GM20000 (cell line): ENCODE measurements around the gene TRAPPC8.

ENCODE experiments used
- DNase-seq: peaks from one replicate; pipeline ENCODE4 v3.0.0; 2012; ENCODE audit warnings: low spot score
- TF ChIP-seq, protein P1 (sequence below): IDR thresholded peaks from 2 replicates; pipeline ENCODE4 v1.5.1; 2012; ENCODE audit warnings: mild to moderate bottlenecking, control low read depth; ENCODE audit errors: extremely low read depth, missing control alignments

The TRAPPC8 gene, protein sequence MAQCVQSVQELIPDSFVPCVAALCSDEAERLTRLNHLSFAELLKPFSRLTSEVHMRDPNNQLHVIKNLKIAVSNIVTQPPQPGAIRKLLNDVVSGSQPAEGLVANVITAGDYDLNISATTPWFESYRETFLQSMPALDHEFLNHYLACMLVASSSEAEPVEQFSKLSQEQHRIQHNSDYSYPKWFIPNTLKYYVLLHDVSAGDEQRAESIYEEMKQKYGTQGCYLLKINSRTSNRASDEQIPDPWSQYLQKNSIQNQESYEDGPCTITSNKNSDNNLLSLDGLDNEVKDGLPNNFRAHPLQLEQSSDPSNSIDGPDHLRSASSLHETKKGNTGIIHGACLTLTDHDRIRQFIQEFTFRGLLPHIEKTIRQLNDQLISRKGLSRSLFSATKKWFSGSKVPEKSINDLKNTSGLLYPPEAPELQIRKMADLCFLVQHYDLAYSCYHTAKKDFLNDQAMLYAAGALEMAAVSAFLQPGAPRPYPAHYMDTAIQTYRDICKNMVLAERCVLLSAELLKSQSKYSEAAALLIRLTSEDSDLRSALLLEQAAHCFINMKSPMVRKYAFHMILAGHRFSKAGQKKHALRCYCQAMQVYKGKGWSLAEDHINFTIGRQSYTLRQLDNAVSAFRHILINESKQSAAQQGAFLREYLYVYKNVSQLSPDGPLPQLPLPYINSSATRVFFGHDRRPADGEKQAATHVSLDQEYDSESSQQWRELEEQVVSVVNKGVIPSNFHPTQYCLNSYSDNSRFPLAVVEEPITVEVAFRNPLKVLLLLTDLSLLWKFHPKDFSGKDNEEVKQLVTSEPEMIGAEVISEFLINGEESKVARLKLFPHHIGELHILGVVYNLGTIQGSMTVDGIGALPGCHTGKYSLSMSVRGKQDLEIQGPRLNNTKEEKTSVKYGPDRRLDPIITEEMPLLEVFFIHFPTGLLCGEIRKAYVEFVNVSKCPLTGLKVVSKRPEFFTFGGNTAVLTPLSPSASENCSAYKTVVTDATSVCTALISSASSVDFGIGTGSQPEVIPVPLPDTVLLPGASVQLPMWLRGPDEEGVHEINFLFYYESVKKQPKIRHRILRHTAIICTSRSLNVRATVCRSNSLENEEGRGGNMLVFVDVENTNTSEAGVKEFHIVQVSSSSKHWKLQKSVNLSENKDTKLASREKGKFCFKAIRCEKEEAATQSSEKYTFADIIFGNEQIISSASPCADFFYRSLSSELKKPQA (N-terminal part only)

DNA sequence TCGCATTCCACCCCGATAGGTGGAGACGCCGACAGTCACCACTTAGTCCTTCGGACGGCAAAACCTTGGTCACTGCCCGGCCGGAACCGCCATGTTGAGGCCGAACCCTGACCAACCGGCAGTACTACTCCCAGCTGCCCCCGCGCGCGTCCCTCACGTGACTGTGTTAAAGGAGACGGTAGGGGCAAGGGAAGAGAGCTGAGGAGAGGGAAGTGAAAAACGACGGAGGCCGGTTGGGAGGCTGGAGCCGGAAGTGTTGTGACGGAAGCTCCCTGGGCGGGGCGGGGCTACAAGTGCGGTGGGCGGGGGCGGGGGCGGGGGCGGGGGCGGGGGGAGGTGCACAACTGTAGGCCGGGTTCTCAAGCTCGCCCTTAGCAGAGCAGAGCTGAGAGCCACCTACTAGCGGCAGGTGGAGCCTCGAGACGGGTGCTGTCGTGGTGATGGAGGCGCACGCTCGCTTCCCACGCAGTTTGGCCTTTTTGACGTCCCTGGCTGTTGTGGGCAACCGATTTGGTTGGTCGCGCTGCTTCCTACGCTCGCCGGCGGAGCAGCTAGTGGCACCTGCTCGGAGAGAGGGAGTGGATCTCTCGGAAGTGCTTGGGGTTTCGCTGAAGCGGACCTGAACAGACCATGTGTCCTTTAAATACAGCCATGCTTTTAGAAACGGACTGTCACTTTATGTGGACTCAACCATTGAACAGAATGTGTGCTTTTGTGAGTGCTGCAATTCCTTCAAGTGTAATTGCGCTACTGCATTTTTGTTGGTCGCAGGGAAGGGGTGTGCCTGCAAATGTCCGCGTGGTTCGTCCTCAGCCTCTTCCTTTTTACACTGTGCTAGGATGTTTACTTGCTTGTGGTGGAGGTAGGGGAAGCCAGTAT is at the start of gene TRAPPC8:
TRAPPC8 (minus strand) TSS at position 130 of the 879 bp plus-strand sequence. CDS start 364 bp downstream, outside the sequence.
- DNase-seq, result peak; percentile 97
- TF ChIP-seq, protein P1, sequence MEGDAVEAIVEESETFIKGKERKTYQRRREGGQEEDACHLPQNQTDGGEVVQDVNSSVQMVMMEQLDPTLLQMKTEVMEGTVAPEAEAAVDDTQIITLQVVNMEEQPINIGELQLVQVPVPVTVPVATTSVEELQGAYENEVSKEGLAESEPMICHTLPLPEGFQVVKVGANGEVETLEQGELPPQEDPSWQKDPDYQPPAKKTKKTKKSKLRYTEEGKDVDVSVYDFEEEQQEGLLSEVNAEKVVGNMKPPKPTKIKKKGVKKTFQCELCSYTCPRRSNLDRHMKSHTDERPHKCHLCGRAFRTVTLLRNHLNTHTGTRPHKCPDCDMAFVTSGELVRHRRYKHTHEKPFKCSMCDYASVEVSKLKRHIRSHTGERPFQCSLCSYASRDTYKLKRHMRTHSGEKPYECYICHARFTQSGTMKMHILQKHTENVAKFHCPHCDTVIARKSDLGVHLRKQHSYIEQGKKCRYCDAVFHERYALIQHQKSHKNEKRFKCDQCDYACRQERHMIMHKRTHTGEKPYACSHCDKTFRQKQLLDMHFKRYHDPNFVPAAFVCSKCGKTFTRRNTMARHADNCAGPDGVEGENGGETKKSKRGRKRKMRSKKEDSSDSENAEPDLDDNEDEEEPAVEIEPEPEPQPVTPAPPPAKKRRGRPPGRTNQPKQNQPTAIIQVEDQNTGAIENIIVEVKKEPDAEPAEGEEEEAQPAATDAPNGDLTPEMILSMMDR, result peak; percentile 18

DNA sequence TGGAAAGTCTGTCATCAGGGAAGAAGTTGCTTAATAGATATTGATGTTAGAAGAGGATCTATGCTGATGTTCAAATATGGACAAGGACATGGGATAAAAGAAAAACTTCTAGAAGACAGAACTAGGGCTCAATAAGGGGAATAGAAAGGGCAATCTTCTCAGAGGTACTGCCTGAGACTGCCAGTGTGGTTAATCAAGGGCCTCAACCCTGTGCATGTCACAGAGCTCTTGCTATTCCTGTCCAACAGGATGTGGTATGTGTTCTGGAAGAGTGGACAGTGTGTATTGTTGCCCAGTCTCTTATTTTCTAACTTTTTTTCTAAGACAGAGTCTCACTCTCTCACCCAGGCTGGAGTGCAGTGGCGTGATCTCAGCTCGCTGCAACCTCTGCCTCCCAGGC is 47.9 kb upstream of the TRAPPC8 start:
- TF ChIP-seq, protein P1, result no peak
- DNase-seq, result peak; percentile 43

DNA sequence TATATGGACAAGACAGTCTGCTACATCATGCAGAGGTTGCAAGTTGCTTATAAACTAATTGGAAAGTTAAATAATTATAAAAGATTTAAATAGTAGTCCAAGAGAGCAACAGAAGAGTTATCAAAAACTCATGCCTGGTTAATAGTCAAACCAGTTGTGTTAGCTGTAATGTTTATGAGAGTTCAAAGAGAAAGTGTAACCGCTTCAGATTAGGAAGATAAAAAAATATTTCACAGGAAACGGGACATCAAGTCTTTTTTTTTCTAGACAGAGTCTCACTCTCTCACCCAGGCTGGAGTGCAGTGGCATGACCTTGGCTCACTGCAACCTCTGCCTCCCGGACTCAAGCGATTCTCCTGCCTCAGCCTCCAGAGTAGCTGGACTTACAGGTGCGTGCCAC is 41.0 kb upstream of the TRAPPC8 start:
- DNase-seq, result no peak
- TF ChIP-seq, protein P1, result no peak

DNA sequence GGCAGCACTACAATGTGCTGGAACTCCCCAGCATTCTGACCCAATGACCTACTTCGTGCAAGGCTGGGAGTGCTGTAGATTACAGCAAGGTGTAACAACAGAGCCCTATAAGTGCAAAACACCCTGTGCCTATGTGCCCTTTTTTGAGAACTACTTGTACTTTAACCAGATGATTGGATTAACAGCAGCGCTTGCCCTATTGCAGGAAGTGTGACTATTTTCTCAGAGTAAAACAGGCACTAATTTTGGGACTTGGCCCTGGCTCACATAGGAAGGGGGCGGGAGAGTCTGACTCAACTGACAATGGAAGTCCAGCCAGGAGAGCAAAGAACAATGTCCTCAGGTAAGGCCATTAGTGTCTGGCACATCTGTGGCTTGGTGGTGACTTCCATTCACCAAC is 40.1 kb upstream of the TRAPPC8 start:
- TF ChIP-seq, protein P1, result no peak
- DNase-seq, result no peak

DNA sequence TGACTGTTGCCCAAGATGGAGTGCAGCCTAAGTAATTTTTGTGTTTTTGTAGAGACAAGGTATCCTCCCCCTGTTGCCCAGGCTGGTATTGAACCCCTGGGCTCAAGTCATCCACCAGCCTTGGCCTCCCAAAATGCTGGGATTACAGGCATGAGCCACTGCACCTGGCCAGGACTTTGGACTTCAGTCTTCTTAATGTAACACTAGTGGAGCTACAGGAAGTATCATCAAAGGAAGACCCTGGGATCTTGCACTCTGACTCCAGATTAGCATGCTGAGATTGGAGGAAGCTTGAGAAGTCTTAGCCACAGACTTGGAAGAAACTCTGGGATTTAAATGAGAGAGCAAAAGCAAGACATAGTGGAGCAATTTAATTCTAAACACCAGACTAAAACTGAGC is 37.9 kb upstream of the TRAPPC8 start:
- TF ChIP-seq, protein P1, result no peak
- no peak for DNase-seq

DNA sequence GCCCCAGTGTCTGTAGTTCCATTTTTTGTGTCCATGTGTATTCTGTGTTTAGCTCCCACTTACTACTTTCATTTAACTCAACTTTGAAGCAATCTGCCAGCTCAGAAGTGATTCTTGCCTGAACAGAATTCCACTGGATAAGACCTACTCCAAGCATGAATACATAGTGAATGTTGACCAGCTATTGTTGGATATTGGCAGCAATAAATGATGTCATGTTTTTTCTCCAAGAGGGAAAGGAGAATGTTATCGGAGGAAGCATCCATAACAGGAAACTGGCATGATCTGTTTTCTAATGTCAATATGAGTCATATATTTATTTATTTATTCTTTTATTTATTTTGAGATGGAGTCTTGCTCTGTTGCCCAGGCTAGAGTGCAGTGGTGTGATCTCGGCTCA is 36.8 kb upstream of the TRAPPC8 start:
- DNase-seq, result no peak
- TF ChIP-seq, protein P1, result no peak
